ENCODE data around the gene BLTP3B. TPM values are rescaled to one million over a fixed set of nuclear protein-coding genes. Genes with fewer than 3 reads are reported as not detected.
"Not testable (repeated sequence)": the region's sequence is repeated elsewhere in the genome, so short reads cannot be mapped to it uniquely, and the experiment has no call there.

The BLTP3B gene
- total RNA-seq: 13.5 TPM

- ATAC-seq: peak; percentile 98
Measured at GRCh38 chr12:100142851-100143559, at the start of gene BLTP3B. TSS of gene BLTP3B (minus strand) at chr12:100142874. CDS start at chr12:100142635, 239 bp downstream.

DNA sequence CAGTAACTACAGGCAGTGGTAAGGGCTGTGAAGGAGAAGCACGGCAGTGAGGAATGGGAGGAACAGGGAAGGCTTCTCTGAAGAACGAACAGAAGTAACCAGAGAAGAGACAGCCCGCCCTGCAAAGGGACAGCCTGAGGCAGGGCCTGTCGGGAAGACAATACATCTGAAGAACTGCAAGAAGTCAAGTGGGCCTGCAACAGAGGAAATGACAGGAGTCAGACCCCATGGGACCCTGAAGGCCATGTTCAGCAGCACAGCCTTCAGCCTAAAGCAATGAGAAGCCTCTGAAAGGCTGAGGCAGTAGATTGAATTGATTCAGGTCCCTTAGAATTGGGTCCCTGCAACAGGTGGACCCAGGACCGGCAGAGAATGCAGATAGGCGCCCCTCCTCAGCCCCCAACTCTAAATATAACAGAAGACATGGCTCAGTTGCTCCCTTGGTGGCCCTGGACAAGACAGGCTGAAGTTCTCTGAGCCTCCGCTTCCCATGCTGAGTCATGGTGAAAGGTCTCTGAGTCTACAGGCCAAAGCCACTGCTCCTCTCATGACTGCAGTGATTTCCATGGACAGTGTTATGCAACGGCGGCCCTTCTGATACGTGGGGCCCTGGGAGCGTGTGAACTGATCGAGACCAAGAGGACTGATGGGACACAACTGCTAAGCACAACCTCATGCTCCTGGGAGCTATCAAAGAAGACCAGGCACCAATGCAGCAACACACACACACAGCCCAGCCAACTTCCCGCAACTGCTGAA lies 47.1 kb upstream of the BLTP3B start:
- no peak for ATAC-seq

- not testable (repeated sequence) for ATAC-seq
Measured at GRCh38 chr12:100188888-100189635, 46.4 kb upstream of the BLTP3B start.

DNA sequence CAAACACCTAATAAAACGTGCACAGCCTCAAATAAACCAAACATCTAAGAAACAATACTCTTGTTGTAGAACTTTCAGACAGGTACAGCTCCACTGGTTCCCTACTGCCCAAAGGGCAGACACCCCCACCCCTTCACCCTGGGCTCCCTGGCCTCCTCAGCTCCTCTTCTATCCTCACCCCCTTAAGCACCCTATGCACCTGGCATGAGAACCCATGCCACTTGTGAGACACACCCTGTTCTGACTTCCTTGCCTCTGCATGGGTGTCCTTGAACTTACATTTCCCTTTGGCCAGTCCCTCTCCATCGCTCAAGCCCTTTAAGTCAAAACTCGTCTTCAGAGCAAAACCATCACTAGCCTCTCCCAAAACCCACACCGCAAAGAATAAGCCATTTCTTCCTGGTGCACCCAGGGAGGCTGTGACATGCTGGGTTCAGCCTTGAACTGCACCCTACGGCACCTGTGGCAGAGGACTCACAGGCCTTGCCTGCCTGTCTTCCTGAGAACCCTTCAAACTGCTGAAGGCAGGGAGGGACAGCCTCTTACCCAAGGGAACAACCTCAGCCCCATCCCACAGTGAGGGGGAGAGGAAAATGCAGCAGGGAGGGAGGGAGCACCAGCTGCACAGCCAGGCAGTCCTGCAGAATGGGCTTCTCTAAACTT lies 45.3 kb upstream of the BLTP3B start:
- ATAC-seq: no peak

- ATAC-seq: no peak
Measured at GRCh38 chr12:100187068-100187467, 44.4 kb upstream of the BLTP3B start.

DNA sequence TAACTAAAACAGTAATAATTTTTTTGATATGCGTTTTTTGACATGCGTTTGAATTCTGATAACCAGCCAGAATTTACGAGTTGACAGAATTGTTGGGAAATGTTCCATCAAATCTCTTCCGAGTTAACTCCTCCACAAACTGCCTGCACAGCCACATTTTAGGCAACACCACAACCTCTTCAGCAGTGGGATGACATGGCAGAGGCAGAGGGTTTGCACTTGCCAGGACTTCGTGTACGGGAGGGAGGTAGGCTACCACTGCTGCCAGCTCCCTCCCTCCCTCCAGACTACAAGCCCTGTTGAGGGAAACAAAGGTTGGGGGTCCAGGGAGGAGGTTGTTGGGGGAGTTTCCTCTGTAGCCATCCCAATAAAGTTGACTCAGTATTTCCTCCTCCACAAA lies 43.4 kb upstream of the BLTP3B start:
- no peak for ATAC-seq

DNA sequence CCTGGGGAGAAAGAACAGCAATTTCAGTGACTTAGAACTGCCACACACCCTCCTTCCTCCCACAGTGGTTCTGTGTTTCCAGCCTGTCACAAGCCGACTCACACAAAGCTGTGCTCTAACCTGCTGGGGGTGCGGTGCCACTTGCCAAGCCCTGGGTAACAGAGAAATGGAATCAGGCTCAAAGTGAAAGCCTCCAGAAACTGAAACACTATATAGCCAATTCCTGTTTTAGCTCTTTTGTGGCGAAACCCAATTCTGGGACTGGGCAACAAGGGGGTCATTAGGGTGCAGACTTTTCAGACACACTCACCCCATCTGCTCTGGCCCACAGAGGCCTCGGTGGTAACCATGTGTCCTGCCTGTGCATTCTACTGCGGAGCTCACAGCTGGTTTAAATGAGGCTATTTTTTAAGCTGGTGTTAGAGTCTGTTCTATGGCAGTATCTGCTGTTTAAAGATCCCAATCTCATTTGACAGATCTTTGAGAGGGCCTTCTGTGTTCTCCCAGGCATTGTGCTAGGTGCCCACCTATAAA lies 42.8 kb upstream of the BLTP3B start:
- ATAC-seq: peak; percentile 32

DNA sequence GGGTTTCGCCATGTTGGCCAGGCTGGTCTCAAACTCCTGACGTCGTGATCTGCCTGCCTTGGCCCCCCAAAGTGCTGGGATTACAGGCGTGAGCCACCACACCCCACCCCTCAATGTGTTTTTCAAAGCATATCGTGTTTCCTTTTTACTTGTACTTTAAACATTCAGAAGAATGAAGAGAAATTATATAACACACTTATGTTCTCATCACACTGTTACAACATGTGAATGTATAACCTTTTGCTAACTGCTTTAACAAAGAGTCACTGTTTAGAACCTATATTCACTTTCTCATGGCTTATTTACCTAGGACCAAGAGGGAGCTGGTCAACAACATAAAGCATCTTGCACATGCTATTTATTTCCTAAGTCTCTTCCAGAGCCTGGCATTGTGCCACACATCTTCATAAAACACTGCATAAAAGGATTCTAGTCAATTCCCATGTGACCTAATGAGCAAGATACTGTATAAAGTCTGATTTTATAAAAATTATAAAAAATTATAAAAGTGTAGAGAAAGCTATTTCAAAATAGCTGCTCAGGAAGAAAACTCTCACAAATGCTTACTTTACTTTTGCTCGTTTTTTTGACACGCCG lies 42.0 kb upstream of the BLTP3B start:
- ATAC-seq: no peak

DNA sequence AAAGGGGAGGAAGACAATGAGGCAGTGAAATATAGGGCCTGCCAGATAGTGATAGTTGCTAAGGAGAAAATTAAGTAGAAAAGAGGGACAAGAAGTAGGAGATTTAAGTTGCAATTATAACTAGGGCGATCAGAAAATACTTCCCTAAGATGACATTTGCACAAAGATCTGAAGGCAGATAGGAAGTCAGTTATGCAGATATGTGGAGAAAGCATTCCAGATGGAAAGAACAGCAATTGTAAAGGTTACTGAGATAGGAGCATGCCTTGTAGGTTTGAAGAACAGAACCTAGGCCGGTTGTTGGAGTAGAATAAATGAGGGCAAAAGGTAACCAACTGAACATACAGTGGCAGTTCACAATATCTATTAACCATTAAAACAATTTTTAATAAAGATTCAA lies 36.6 kb upstream of the BLTP3B start:
- ATAC-seq: no peak

- not testable (repeated sequence) for ATAC-seq
Measured at GRCh38 chr12:100176493-100176892, 33.8 kb upstream of the BLTP3B start.

- no peak for ATAC-seq
Measured at GRCh38 chr12:100174495-100174894, 31.8 kb upstream of the BLTP3B start.

DNA sequence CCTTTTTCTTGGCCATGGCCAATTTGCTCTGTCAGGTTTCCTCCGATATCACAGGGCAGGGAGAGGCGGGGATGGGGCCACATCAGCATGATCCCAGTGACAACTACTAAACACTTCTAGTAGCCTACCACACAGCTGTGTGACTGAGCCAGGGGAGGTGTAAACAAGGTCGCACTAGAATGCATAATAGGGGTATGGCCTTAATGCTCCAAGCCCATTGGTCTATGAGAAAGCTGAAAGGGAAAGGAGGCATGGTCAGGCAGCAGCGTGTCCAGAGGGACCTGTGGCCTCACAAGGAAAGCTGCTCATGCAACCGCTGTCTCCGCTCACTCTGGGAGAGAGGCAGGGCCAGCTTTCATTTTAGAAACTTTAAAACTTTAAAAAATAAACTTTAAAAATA lies 30.4 kb upstream of the BLTP3B start:
- ATAC-seq: no peak

GRCh38 chr12:100171248-100171647 lies 28.6 kb upstream of the BLTP3B start:
- no peak for ATAC-seq

DNA sequence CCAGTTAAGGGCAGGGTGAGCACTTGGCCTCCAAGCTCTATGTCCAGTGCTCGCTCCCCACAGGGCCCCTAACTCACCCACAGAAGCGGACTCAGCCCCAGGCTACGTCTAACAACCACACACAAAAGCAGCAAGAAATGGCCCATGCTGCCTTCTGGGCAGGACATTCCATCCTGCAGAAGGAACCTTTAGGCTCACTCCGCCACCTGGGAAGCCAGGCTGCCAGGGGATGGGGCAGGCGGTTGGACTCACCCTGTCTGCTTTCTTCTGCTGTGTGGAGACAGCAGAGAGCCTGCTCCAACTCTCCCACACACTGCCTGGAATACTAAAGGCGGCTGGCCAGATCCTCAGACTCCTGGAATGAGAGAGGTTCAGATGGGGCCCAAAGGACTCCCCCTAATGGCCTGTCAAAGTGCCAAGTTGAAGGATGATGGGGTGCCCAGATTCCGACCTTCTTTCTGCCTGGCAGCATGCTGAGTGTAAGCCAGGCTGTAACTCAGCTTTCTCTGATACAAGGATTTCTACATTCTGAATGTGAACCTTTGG lies 27.7 kb upstream of the BLTP3B start:
- ATAC-seq: no peak

- ATAC-seq: peak; percentile 27
Measured at GRCh38 chr12:100169345-100169744, 26.7 kb upstream of the BLTP3B start.

DNA sequence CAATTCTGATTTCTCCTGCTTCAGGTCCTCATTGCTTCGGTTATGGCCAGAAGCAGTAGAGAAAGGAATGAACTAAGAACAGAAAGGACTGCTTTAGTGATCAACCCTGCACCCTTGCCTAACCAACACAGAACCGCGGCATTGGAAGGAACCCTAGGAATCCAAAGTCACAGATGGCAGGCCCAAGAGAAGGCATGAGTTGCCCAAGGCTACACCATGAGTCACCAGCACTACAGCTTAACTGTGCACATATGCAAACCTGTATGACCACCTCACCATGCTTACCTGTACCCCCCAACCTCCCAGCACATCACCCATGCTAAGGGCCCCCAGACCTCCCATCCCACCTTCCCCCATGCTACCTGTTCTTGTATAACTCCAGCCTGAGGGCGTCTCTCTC lies 25.9 kb upstream of the BLTP3B start:
- ATAC-seq: peak; percentile 86

DNA sequence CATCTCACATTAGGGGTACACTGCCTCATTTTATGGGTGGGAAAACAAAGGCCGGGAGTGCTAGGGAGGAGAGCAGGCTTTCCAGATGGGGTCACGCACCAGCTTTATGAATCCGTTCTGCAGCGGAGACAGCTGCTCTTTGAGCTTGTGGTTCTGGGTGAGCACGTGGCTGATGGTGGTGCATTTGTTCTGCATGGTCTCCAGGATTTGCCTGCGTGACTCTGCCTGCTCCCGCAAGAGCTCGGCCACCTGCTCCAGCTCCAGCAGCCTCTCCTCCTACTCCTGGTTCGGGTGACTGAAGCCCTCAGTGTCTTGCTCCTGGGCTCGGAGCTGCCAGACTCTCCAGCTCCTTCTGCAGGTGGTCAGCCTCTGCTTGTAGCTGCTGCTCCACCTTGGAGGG lies 23.6 kb upstream of the BLTP3B start:
- ATAC-seq: no peak

DNA sequence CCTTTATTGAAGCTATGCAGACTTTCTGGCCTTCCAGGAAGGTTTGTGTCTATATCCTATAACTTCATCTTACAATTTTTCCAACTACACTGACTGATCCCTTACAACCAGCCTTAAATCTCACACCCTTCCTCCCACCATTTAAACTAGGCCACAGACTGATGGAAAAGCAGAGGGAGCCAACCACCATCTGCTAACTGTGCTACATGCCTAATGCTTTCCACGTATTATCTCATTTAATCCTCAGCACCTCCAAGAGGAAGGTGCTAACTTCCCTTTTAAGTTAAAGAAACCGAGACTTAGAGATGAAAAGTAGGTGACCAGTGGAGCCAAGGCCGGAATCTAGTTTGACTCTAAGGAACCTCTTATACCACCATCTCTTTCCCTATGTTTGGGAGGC lies 22.7 kb upstream of the BLTP3B start:
- no peak for ATAC-seq

GRCh38 chr12:100164153-100164704 lies 21.6 kb upstream of the BLTP3B start:
- no peak for ATAC-seq

GRCh38 chr12:100163416-100164152 lies 20.9 kb upstream of the BLTP3B start:
- peak; percentile 98 for ATAC-seq

Data from esophagus mucosa (tissue), 1 donor.